Measurements from ENCODE around the gene CDC25C.

CDC25C gene

GRCh38 chr5:138369706-138370105 lies 38.1 kb upstream of the CDC25C start:
- H3K4me3 ChIP-seq: no peak overlapping the region
- no peak overlapping the region for H3K27ac ChIP-seq
- peaks cover 0 to 60% (median 33%) of the 10 kb centered on the region in 4 donors for H3K4me1 ChIP-seq
- peaks cover 4 to 18% (median 8%) of the 10 kb centered on the region in 3 donors for H3K36me3 ChIP-seq
- no peaks in the 10 kb centered on the region for H3K27me3 ChIP-seq
- no peak for TF ChIP-seq CTCF (IDR thresholded peaks at IDR 0.05)
- intact Hi-C loops (cut with DNase I; ENCODE audit: low total_unique reads): no loop called here
- no peak for DNase-seq
- no peaks in the 10 kb centered on the region for H3K9me3 ChIP-seq

GRCh38 chr5:138369261-138369660 lies 37.7 kb upstream of the CDC25C start:
- no peak overlapping the region for H3K4me3 ChIP-seq
- no peaks in the 10 kb centered on the region for H3K9me3 ChIP-seq
- TF ChIP-seq CTCF (IDR thresholded peaks at IDR 0.05): no peak
- DNase-seq: no peak
- H3K4me1 ChIP-seq: peaks cover 0 to 60% (median 35%) of the 10 kb centered on the region in 4 donors
- peaks cover 4 to 15% (median 4%) of the 10 kb centered on the region in 3 donors for H3K36me3 ChIP-seq
- no peak overlapping the region for H3K27ac ChIP-seq
- no peaks in the 10 kb centered on the region for H3K27me3 ChIP-seq
- intact Hi-C loops (cut with DNase I; ENCODE audit: low total_unique reads): no loop called here

- TF ChIP-seq CTCF (IDR thresholded peaks at IDR 0.05): no peak
- no peak for DNase-seq
- intact Hi-C loops (cut with DNase I; ENCODE audit: low total_unique reads): no loop called here
- no peaks in the 10 kb centered on the region for H3K9me3 ChIP-seq
- no peaks in the 10 kb centered on the region for H3K27me3 ChIP-seq
- H3K27ac ChIP-seq: no peak overlapping the region
- no peaks in the 10 kb centered on the region for H3K36me3 ChIP-seq
- H3K4me1 ChIP-seq: peaks cover 0 to 59% (median 37%) of the 10 kb centered on the region in 4 donors
- no peak overlapping the region for H3K4me3 ChIP-seq
Observed at GRCh38 chr5:138366632-138367382, 35.2 kb upstream of the CDC25C start.

GRCh38 chr5:138364576-138364975 lies 33.0 kb upstream of the CDC25C start:
- no peak for DNase-seq
- Histone ChIP-seq H3K27ac (no peak overlapping the region), H3K27me3 (no peaks in the 10 kb centered on the region), H3K4me1 (peaks cover 0 to 51% (median 29%) of the 10 kb centered on the region in 4 donors), H3K36me3 (no peaks in the 10 kb centered on the region), H3K4me3 (no peak overlapping the region), H3K9me3 (no peaks in the 10 kb centered on the region)
- intact Hi-C loops (cut with DNase I; ENCODE audit: low total_unique reads): no loop called here
- TF ChIP-seq CTCF (IDR thresholded peaks at IDR 0.05): no peak

- Histone ChIP-seq H3K27me3 (no peaks in the 10 kb centered on the region), H3K36me3 (no peaks in the 10 kb centered on the region), H3K4me3 (no peak overlapping the region), H3K4me1 (peaks cover 0 to 35% (median 19%) of the 10 kb centered on the region in 4 donors), H3K9me3 (no peaks in the 10 kb centered on the region), H3K27ac (no peak overlapping the region)
- DNase-seq: no peak
- intact Hi-C loops (cut with DNase I; ENCODE audit: low total_unique reads): no loop called here
- no peak for TF ChIP-seq CTCF (IDR thresholded peaks at IDR 0.05)
Observed at GRCh38 chr5:138360941-138361452, 29.4 kb upstream of the CDC25C start.

Data from tibial artery (tissue), 4 donors.